COR-L47 (cell line): ENCODE results near the gene CYTH1.

Source experiments
- DNase-seq: peaks from one replicate; lab custom pipeline; 2025; lab: John Stamatoyannopoulos, UW

The CYTH1 gene, protein sequence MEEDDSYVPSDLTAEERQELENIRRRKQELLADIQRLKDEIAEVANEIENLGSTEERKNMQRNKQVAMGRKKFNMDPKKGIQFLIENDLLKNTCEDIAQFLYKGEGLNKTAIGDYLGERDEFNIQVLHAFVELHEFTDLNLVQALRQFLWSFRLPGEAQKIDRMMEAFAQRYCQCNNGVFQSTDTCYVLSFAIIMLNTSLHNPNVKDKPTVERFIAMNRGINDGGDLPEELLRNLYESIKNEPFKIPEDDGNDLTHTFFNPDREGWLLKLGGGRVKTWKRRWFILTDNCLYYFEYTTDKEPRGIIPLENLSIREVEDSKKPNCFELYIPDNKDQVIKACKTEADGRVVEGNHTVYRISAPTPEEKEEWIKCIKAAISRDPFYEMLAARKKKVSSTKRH

DNA sequence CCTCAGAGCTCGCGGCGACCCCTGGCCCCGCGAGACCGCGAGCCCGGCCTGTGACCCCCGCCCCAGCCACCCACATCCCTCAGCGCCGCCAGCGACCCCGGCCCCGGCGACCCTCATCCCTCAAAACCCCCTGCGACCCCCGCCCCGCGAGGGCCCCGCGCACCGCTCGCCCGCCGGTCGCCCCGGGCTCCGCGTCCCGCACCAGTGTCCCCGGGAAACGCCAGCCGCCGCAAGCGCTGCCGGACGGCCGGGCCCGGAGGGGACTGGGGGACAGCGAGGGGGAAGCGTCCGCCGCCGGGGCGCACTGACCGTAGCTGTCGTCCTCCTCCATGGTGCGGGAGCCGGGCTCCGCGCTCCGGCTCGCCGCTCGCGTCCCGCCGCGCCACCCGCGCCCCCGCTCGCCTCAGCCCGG, at the start of gene CYTH1:
Gene CYTH1 (minus strand): TSS at position 381 of the 412 bp plus-strand sequence. CDS start 50 bp downstream, at position 331.
- no peak for DNase-seq

DNA sequence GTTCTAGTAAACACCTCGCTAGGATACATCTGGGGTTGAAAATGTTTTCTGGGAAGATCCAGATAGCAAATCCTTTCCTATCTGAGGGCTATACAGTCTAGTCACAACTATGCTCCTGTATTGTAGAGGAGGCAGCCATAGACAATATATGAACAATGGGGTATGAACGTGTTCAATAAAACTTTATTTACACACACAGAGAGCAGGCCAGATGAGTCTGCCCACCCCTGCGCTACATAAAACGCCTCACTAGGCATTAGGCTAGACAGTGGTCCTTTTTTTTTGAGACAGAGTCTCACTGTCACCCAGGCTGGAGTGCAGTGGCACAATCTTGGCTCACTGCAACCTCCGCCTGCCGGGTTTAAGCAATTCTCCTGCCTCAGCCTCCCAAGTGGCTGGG, 47.4 kb upstream of the CYTH1 start:
- no peak for DNase-seq

DNA sequence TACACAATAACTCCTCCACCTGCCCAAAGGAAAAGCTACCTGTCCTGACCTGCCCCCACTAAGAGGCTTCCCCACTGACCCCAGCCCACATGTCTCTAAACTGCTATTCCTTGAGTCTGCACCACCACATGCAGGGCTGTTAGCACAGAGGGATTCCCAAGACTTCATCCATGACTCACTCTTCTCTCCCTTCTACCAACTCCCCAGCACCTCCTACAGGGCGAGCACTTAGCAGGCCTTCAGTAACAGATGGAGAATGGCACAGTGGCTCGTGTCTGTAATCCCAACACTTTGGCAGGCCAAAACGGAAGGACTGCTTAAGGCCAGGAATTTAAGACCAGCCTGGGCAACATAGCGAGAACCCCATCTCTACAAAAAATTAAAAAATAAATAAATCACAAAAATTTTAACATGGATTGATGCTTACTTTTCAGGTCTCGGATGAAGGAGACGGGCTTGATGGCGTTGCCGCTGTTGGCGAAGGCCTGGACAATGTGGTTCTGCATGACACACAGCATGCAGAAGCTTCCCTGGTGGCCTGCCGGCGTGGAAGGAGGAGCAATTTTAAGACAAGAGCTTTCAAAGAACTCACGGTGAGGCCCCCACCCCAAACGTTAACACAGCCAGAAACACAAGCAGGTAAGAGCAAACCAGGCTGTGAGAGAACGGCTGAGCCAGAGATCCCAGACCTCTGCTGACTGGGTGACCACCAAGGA, 46.6 kb upstream of the CYTH1 start:
- DNase-seq: no peak

DNA sequence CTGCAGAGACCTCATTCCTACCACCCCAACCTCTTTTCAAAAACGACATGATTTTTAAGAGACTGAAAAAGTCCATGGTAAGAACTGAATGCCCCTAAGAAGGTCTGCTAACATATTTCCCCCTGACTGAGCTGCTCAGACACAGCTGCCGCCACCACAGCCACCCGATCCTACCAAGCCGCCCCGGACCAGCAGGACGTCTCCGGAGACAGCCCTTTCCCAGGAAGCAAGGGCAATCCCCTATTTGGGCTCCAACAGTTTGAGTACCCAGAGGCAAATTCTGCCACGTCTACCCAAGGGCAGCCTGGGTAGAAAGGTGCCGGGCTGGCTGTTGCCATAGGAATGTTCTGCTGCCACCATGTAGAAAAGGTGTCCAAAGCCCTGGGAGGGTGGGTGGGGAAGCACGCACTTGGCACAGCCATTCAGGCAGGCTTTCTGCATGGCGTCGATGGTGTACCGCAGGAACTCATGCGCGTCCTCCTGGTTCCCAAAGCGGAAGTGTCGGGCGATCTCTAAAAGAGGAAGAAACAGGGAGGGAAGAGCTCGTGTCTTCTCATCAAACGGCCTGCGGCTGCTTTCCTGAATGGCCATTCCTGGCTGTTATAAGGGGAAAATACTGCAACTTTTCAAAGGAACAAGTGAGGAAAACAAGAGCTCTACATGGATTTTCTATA, 44.9 kb upstream of the CYTH1 start:
- no peak for DNase-seq

DNA sequence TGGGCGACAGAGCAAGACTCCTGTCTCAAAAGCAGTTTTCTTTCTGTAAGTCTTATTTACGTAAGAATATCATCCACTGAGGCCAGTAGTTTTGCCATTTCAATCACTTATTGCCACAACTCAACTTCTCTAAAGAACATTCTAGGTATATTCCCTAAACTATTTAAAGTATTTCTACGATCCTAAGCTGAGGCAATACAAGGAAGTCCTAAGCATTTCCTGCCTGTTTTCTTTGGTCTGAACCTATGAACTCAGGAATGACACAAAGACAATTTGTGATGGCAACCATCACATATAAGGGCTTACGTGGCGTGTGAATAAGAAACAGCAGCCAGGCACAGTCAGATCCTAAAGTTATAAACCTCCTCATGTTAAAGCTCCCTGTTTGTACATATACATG, 44.3 kb upstream of the CYTH1 start:
- DNase-seq: no peak

DNA sequence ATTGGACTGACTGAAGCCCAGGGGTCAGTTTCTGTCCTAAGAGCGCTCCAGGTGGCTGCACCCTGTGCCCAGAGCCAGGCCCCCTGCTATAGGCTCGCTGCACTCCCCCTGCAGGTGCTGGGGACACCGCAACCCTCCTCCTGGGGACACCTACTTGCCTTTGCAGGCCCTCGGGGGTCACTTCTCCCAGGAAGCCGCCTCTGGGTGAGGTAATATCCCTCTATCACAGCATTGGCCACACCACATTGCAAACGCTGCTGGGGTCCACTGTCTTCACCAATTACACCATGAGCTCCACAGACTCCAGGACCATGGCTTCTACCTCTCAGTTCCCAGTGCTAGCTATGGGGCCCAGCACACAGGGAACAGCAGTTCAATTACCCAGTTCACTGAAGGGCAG, 43.6 kb upstream of the CYTH1 start:
- no peak for DNase-seq

DNA sequence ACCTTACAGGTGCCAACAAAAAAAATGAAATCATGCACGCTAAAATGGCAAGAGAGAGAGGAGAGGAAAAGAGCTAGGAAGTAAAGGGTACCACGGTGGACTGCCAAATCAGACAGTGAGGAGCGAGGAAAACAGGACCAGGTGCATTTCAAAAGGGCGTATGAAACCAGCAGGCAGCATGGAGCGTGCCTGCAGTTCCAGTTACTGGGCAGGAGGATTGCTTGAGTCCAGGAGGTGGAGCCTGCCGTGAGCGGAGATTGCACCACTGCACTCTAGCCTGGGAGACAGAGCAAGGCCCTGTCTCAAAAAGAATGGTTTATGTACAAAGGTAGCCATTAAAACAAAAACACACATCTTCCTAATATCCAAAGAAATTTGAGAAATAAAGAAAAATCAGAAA, 42.2 kb upstream of the CYTH1 start:
- no peak for DNase-seq

DNA sequence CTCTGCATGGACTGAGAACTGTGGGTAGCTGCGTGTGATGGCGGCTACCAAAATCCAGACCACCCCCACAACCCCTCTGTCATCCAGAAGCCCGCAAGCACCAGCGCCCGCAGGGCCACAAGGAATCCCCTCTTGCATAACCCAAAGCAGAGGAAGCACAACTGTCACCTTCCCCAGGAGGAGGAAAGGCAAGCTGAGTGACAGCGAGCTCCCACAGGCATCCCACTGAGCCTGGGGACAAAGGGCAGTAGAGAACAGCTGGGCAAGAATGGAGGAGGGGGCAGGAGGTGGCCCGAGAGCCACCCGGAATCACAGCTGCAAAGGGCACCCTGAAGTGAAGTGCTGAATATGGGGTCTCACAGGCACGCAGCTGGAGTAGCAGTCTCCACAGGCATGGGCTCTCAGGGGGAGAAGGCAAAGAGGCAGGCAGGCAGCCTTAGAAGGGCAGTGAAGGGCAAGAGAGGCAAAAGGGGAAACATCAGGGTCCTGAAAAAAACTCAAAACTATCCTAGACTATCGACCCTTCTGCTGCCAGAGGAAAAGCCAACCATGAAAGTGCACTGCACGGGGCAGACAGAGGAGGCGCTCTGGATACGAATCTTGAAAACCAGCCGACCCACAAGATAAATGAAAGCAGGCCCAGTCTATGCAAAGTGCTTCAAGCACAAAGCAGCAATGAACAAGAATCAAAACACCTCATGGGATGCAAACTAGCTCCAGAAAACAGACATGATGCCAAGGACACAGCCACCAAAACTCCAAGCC, 41.4 kb upstream of the CYTH1 start:
- no peak for DNase-seq

DNA sequence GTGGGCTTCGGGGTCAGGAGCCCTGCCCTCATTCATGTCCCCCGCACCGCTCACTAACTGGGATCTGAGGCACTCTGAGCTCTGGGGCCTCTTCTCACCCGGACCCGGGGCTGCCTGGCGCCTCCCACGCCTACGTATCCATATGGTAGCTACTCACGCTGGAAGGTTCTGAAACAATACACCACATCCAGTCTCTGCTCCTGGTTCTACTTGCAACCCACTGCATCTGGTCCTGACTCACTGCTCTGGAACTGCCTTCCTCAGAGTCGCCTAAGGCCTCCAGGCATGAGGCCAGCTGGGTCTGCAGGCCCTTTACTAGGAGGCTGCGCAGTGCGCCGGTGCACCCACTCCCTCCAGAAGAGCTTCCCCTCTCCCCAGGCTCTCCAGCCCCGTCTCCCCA, 40.5 kb upstream of the CYTH1 start:
- no peak for DNase-seq

DNA sequence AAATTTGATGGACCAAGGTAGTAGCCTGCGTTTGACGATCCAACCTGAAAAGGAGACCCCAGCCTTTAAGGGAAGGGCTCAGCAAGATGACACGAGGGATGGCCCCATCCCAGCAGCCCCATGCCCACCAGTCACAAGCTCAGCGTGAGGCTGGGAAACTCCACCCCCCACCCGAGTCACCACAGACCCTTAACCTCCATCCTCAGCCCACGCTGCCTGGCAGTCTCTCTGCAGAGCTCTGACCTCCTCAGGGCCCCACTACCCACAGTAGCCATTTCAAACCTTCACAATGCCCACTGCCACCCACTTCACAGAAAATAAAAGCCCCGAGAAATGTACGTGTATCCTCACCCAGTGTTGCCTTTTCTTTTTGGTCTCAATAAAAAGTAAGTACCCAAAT, 39.9 kb upstream of the CYTH1 start:
- no peak for DNase-seq

DNA sequence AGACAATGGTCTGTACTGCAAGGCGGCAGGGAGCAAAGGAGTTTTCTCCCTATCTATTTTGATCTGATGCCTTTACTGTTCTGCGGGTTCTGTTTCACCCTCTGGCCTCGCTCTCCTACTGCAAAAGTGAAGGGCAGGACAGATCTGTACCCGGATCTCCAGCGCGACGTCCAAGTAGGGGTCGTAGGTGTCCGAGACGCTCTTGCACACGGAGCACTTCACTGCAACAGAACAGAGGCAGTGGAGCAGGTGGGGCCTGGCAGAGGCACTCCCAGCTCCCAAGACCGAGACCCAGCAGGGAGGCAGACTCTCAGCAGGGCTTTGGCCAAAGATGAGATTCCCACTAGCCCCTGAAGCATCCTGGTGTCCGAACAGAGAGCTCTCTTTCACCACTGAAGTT, 38.8 kb upstream of the CYTH1 start:
- DNase-seq: no peak

DNA sequence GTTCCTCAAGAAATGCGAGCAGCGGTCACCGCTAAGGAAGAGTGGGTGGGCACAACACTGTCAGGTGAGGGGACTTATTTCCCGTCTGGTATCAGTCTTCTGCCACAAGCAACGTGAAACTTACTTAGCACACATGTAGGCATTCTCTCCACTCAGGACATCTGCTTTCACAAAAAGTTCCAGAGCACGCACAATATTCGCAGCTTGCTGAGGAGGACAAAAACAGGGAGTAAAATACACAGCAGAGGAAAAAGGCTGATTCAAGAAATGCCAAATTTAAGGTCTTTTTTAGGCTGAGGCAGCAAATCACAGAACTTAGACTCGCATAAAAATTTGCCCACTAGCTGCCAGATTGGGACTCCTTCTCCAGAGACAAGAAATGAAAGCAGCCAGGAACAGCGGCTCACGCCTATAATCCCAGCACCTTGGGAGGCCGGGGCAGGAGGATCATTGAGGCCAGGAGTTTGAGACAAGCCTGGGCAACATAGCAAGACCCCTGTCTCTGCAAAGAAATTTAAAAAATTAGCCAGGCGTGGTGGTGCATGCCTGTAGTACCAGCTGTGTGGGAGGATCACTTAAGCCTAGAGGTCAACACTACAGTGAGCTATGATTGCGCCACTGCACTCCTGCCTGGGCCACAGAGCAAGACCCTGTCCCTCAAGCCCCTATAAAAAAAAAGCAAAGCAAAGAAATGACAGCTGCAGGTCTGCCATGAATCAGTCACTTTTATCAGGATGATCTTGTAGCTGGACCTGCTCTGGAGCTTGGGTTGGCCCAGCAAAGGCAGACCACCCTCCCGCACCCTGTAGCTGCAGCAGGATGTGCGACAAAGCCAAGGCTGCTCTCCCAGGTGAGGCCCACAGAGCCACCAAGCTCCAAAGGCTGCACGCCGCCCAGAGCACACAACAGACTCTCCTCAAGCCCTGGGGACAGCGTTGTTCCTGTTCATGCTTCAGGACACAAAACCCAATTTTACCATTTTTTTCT, 38.0 kb upstream of the CYTH1 start:
- DNase-seq: no peak

DNA sequence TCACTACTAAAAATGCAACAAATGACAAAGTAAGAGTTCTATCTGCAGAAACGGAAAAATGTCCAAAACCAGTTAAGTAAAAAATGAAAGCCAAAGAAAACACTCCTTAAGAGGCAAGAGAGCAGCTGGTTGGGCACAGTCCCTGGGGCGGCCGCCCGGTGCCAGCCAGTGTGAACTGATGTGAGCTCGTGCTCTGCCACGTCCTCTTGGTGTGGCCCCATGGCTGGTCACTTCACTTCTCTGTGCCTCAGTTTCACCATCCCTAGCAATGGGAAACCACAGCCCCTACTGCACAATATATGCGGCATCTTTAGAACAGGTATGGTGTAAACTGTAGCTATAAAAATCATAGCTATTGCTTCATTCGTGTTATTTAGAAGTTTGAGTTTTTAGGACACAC, 37.3 kb upstream of the CYTH1 start:
- DNase-seq: no peak

DNA sequence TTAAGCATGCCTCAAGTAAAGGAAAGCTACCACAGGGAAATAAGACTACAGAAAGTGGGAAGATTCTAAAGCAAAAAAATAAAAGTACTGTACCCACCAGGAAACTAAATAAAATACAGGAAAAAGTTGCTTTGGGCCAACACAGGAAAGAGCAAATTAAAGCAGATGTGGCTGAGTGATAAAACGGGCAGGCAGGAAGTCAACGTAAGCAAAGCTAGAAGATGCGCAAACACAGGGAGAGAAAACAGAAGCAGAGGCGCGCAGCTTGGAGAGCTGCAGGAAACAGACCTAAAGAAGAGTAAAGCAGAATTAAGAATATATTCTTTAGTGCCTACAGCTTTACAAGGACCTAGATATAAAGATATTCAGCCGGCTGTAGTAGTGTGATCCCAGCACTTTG, 36.9 kb upstream of the CYTH1 start:
- DNase-seq: no peak

DNA sequence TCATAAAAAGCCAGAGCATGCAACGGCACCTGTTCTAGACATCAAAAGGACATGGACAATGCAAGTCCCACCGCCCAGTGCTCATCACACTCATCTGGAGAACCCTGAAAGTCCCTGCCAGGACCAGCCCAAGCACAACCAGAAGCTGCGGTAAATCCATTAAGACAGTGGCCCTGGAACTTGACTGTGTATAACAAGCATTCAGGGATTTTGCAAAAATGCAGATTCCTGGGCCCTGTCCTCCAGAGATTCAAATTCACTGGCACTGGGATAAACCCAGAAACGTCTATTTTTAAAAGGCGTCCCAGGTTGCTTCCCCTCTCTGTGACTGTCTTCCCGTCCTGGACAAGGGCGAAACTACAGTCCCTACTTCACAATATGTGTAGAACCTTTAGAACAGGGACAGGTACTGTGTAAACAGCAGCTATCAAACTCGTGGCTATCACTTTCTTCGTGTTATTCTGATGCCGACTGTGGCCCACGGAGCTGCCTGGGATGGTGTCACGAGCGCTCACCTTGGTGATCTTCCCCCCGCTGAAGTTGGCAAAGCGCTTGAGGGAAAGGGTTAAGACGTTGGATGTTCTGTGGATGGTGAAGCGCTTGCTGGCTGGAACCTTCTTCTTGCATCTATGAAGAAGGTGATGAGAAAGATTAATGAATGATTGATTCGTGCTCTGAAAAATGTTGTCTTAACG, 36.2 kb upstream of the CYTH1 start:
- DNase-seq: no peak

DNA sequence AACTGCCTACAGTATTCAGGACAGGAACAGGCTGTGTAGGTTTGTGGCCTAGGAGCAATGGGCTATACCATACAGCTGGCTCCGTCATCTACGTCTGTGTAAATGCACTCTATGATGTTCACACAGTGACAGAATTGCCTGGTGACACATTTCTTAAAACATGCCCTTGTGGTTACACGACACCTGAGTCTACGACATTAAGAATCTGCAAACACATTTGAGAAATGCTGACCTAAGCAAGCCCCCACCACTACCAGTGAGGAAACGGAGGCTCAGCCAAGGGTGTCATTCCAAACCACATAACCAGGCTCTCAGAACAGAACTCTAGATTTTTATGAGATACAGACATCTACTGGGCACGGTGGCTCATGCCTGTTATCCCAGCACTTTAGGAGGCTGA, 35.0 kb upstream of the CYTH1 start:
- DNase-seq: no peak

DNA sequence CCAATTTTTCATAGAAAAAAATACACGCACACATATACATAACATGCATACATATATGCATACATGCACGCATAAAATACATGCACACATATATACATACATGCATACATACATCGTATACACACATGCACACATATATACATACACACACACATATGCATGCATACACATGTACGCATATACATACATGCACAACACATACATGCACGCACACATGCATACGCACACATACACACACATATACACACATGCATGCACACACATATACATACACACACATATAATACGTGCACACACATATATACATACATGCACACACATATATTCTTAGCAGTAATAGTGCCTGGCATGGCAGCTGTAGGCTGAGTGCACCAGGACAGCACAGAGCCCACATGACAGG, 33.6 kb upstream of the CYTH1 start:
- no peak for DNase-seq

DNA sequence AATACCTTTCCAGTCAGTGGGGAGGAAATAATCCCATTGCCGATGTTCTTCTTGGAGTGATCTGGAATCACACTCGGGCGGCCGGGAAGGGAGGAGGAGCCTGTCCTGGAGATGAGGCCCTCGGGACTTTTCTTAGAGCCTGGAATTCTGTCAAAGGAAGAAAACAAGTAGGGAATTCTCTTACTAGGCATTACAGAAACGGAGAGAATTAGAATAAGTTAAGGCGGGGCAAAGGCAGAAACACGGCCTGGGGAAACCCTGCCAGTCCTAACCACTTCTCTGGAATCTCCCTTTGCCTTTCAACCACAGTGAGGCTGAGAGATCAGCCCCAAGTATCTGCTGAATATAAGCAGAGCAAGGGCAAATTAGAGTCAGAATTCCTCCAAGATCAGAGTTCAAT, 30.8 kb upstream of the CYTH1 start:
- no peak for DNase-seq

DNA sequence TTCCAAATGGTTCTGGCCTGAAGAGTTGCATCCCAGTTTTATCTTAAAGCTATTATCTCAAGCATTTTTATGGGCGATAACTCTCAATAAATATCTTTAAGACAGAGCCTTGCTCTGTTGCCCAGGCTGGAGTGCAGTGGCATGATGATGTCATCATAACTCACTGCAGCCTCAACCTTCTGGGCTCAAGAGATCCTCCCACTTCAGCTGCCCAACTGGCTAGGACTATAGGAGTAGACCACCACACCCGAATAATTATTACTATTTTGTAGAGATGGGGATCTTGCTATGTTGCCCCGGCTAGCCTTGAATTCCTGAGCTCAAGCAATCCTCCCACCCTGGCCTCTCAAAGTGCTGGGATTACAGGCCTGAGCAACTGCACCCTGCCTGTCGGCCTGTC, 26.1 kb upstream of the CYTH1 start:
- no peak for DNase-seq

DNA sequence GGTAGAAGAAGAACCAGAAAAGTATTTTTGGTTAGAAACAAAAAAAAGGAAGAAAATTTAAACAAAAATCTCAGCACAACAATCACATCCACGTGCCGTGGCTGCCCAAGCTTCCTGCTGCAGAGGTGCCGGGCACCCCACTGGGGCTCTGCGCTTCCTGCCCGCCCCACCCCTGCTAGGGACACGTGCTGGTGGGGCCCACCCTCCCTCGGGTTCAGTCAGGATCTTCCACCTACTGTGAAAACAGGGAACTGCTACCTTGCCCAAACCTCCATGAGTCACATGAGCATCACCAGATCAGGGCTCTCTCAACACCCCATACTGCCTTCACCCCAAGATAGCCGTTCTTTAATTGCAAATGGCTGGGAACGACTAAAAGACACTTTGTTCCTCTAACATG, 24.4 kb upstream of the CYTH1 start:
- DNase-seq: no peak

DNA sequence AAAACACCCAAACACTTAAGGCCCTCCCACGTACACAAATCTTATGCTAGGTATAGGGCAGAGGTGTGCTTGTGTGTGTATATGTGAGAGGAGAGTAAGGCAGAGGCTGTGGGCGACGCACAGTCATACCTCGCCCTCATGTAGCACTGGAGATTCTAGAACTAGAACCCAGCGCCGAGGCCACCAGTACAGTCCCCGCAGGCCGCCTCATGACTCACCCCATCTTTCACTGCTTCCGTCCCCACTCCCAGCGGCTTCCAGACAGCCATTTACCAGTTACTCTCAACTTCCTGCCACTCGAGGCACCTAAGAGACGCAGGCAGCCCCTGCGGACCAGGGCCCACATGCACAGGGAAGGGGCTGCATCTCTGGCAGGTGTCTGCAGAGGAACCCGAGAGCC, 23.2 kb upstream of the CYTH1 start:
- DNase-seq: no peak
